ENCODE data around the gene DOCK4.

DNA sequence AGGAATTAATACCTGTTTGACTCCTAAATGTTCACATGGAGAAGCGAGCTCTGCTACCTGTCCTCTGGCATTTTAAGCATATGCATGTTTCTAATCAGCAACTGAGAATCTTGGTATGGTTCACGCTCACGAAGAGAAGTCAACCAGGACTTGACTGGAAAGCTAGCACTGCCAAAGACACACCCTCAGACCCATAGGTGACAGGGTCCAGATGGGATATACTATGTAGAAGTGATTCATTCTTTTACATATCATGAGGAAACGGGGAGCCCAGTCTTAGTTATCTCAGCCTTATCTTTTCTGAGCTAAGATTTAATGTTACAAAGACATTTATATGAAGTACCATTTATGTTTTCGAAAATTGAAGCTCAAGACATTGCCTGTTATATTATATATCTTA is 313.0 kb downstream of the DOCK4 start:
- TF ChIP-seq, protein P1, sequence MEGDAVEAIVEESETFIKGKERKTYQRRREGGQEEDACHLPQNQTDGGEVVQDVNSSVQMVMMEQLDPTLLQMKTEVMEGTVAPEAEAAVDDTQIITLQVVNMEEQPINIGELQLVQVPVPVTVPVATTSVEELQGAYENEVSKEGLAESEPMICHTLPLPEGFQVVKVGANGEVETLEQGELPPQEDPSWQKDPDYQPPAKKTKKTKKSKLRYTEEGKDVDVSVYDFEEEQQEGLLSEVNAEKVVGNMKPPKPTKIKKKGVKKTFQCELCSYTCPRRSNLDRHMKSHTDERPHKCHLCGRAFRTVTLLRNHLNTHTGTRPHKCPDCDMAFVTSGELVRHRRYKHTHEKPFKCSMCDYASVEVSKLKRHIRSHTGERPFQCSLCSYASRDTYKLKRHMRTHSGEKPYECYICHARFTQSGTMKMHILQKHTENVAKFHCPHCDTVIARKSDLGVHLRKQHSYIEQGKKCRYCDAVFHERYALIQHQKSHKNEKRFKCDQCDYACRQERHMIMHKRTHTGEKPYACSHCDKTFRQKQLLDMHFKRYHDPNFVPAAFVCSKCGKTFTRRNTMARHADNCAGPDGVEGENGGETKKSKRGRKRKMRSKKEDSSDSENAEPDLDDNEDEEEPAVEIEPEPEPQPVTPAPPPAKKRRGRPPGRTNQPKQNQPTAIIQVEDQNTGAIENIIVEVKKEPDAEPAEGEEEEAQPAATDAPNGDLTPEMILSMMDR (IDR thresholded peaks at IDR 0.05) = no peak
- TF ChIP-seq POLR2A (IDR thresholded peaks at IDR 0.05) = no peak

Measured in esophagus squamous epithelium (tissue), 4 donors.